ENCODE measurements around the gene LRRN4CL. TPM values are rescaled to one million over a fixed set of nuclear protein-coding genes. Genes with fewer than 3 reads are reported as not detected.

The LRRN4CL gene
- total and polyA plus RNA-seq, 2 of the 8 experiments (the other 6 are each of a cell fraction or from before 2014, with no cell fraction given), result 0.05 to 0.26 TPM

DNA sequence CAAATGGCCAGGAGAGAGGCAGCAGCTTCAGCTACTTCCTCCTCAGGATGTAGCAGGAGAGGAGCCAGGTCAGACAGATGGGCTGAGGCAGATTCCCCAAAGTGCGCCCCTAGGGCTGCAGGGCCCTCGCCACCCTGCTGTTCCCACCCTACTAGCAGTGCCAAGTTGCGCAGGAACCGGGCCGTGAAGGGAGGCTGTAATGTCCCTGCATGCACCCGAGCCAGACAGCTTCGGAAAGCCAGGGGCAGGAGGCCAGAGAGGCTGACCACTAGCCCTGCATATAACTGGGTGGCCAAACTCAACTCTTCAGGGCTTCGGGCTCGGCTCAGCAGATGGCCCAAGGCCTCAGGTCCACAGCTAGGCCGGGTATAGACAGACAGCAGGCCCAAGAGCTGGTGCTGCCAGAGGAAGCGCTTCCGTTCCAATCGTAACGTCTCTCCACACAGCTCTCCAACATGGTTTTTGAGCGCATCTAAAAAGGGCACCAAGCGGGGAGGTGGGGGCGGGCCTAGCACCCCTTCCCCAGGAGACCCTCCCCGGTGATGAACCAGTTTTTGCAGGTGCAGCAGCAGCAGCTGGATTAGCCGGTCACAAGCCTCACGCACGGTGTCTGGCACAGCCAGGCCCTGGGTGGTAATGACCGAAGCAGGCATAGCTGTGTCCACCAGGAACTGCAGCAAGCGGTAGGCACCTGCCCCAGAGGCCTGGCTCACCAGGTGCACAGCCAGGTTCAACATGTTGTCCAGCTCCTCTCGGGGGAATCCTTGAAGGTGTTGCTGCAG, 41.0 kb downstream of the LRRN4CL start:
- H3K4me1 ChIP-seq (replicated peaks in 1 of 4; ENCODE audit: control insufficient read depth in 3 of 4, insufficient read depth in 4 of 4, low read length in 3 of 4), result no peaks in the 10 kb centered on the region; a peak in 2 of 7 replicates
- DNase-seq (ENCODE audit: low read depth in 1 of 2, low spot score in 2 of 2) (no peak), FAIRE-seq (no peak)
- H3K27ac ChIP-seq (ENCODE audit: low read depth, low read length), result no peak overlapping the region
- no peak overlapping the region for H3K4me2 ChIP-seq (ENCODE audit: insufficient read depth in 1 of 2, low read depth in 2 of 2, low read length in 2 of 2)
- H4K5ac ChIP-seq (ENCODE audit: insufficient read length, low read depth, low read length), result no peak overlapping the region
- H2BK120ac ChIP-seq (replicated peaks; ENCODE audit: low read depth, low read length), result no peak overlapping the region
- H2BK15ac ChIP-seq (ENCODE audit: low read length), result no peak overlapping the region
- H4K91ac ChIP-seq (replicated peaks; ENCODE audit: insufficient read length, low read length), result no peak overlapping the region
- peaks cover 8% of the 10 kb centered on the region for H3K23me2 ChIP-seq (ENCODE audit: low read depth, low read length)
- no peak overlapping the region for H3K9ac ChIP-seq (replicated peaks in 1 of 4; ENCODE audit: extremely low read depth in 1 of 4, low read depth in 3 of 4, low read length in 3 of 4)
- H3K56ac ChIP-seq (replicated peaks; ENCODE audit: insufficient read length, low read depth, low read length), result no peak overlapping the region
- H2BK20ac ChIP-seq (ENCODE audit: low read length), result no peak overlapping the region
- 98% methylated on average over 24 of the region's 24 CpGs; no CpG with 5 or more reads in 1 of the 2 experiments for WGBS, 2 experiments (ENCODE audit: extremely low coverage in 1 of 2, insufficient coverage in 1 of 2, insufficient read length in 1 of 2, insufficient replicate concordance in 2 of 2, low coverage in 1 of 2, low lambda C conversion rate in 2 of 2, missing lambda C conversion rate in 1 of 2)
- ChIA-PET CTCF (ENCODE audit: partially characterized antibody) (interaction anchor here (0.6 to 3.2 kb wide), 15 partner anchors 13 to 121 kb away, joined by 3 to 14 read pairs (median 3); partner anchors contain the start of genes C11orf98, CSKMT and LRRN4CL), POLR2A (ENCODE audit: partially characterized antibody) (interaction anchor here (0.6 to 50.4 kb wide), 15 partner anchors 8 to 850 kb away, joined by 3 to 2041 read pairs (median 3); partner anchors contain the start of genes B3GAT3, BSCL2, C11orf98 and CSKMT)
- H2AFZ ChIP-seq (ENCODE audit: low read length), result no peak overlapping the region
- H3K23ac ChIP-seq (ENCODE audit: insufficient read length), result no peak overlapping the region
- H2AK5ac ChIP-seq (ENCODE audit: low read depth, low read length), result no peak overlapping the region
- peaks cover 3 to 23% of the 10 kb centered on the region in 2 experiments for H4K20me1 ChIP-seq (replicated peaks in 1 of 2; ENCODE audit: control insufficient read depth in 1 of 2, insufficient read depth in 2 of 2, low read length in 2 of 2)
- no peak overlapping the region for H3K4ac ChIP-seq (replicated peaks; ENCODE audit: insufficient read length, low read depth, low read length)
- no peaks in the 10 kb centered on the region for H3K27me3 ChIP-seq (replicated peaks in 1 of 4; ENCODE audit: control insufficient read depth in 3 of 4, extremely low read depth in 1 of 4, insufficient read depth in 3 of 4, low read length in 3 of 4)
- H2BK5ac ChIP-seq (ENCODE audit: low read depth, low read length), result no peak overlapping the region
- no peak overlapping the region for H4K8ac ChIP-seq (ENCODE audit: extremely low read depth, insufficient read depth, low read length)
- peaks cover 0 to 23% (median 7%) of the 10 kb centered on the region in 4 experiments; a peak in 5 of 8 replicates for H3K36me3 ChIP-seq (ENCODE audit: control insufficient read depth in 2 of 4, insufficient read depth in 4 of 4, low read length in 3 of 4)
- no peaks in the 10 kb centered on the region for H3K9me3 ChIP-seq (ENCODE audit: insufficient read depth in 2 of 2, low read depth in 1 of 2, low read length in 1 of 2)
- H3K79me1 ChIP-seq (ENCODE audit: low read depth, low read length), result peaks cover 10% of the 10 kb centered on the region
- no peak overlapping the region for H3K14ac ChIP-seq (ENCODE audit: insufficient read length)
- H3K18ac ChIP-seq (ENCODE audit: extremely low read depth, low read length), result no peak overlapping the region
- H3K4me3 ChIP-seq (ENCODE audit: extremely low read depth in 1 of 4, insufficient read depth in 2 of 4, low read depth in 3 of 4, low read length in 4 of 4), result no peak overlapping the region
- no peak overlapping the region for H2BK12ac ChIP-seq (ENCODE audit: low read depth, low read length)
- peaks cover 15 to 51% of the 10 kb centered on the region in 2 experiments for H3K79me2 ChIP-seq (ENCODE audit: control insufficient read depth in 1 of 2, insufficient read depth in 2 of 2, low read length in 2 of 2)
- TF ChIP-seq SIN3A (conservative IDR thresholded peaks at IDR 0.05 in 1 of 2, IDR thresholded peaks at IDR 0.05 in 1 of 2; ENCODE audit: low read depth in 1 of 2, low read length in 2 of 2) (no peak), CBX8 (IDR thresholded peaks at IDR 0.05; ENCODE audit: borderline replicate concordance, low read depth, low read length) (no peak)

Data from H1 (cell line).